ENCODE measurements around the gene KCNJ18.

DNA sequence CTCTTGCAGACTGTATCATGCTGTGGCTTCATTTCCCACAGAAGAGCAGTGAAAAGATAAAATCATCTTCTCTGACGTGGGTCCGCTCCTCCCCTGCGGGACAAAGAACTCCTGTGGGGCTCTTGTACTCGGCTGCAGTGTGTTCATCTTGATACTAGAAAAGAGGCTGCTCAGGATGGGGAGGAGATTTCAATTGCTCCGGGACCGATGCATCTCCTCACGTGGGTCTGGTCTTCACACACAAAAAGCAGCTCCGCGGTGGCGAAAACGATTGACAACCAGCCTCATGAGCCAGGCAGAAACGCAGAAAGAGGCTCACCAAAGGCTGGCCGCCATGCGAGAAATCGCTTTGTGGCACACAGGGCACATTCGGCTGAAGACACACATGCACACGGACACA, 14.4 kb upstream of the KCNJ18 start:
- TF ChIP-seq, protein P1, sequence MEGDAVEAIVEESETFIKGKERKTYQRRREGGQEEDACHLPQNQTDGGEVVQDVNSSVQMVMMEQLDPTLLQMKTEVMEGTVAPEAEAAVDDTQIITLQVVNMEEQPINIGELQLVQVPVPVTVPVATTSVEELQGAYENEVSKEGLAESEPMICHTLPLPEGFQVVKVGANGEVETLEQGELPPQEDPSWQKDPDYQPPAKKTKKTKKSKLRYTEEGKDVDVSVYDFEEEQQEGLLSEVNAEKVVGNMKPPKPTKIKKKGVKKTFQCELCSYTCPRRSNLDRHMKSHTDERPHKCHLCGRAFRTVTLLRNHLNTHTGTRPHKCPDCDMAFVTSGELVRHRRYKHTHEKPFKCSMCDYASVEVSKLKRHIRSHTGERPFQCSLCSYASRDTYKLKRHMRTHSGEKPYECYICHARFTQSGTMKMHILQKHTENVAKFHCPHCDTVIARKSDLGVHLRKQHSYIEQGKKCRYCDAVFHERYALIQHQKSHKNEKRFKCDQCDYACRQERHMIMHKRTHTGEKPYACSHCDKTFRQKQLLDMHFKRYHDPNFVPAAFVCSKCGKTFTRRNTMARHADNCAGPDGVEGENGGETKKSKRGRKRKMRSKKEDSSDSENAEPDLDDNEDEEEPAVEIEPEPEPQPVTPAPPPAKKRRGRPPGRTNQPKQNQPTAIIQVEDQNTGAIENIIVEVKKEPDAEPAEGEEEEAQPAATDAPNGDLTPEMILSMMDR (IDR thresholded peaks at IDR 0.05; ENCODE audit: low read depth, low read length, poor library complexity, severe bottlenecking): no peak
- TF ChIP-seq EZH2phosphoT487 (IDR thresholded peaks at IDR 0.05; ENCODE audit: borderline replicate concordance, low read length): no peak

Measured in DOHH2 (cell line).